ENCODE measurements around the gene NRF1.

The NRF1 gene

GRCh38 chr7:129680400-129680799, 68.9 kb downstream of the NRF1 start:
- DNase-seq (ENCODE audit: low read depth), result no peak
- no peak for TF ChIP-seq CTCF (IDR thresholded peaks at IDR 0.05; ENCODE audit: insufficient read depth, low read depth, low read length, missing control alignments)

GRCh38 chr7:129684777-129685176, 73.3 kb downstream of the NRF1 start:
- no peak for TF ChIP-seq CTCF (IDR thresholded peaks at IDR 0.05; ENCODE audit: insufficient read depth, low read depth, low read length, missing control alignments)

More at GRCh38 chr7:129680400-129680799, 68.9 kb downstream of the NRF1 start:
- H3K4me3 ChIP-seq (ENCODE audit: low read depth, low read length), result no peak overlapping the region

GRCh38 chr7:129686063-129686462, 74.5 kb downstream of the NRF1 start:
- no peak overlapping the region for H3K4me3 ChIP-seq (ENCODE audit: low read depth, low read length)
- no peak for DNase-seq (ENCODE audit: low read depth)
- no peak for TF ChIP-seq CTCF (IDR thresholded peaks at IDR 0.05; ENCODE audit: insufficient read depth, low read depth, low read length, missing control alignments)

More at GRCh38 chr7:129684777-129685176, 73.3 kb downstream of the NRF1 start:
- no peak overlapping the region for H3K4me3 ChIP-seq (ENCODE audit: low read depth, low read length)
- no peak for DNase-seq (ENCODE audit: low read depth)

GRCh38 chr7:129688503-129689222, 77.1 kb downstream of the NRF1 start:
- no peak for TF ChIP-seq CTCF (IDR thresholded peaks at IDR 0.05; ENCODE audit: insufficient read depth, low read depth, low read length, missing control alignments)
- no peak overlapping the region for H3K4me3 ChIP-seq (ENCODE audit: low read depth, low read length)
- DNase-seq (ENCODE audit: low read depth), result no peak

GRCh38 chr7:129689995-129690581, 78.6 kb downstream of the NRF1 start:
- no peak for DNase-seq (ENCODE audit: low read depth)
- no peak overlapping the region for H3K4me3 ChIP-seq (ENCODE audit: low read depth, low read length)
- no peak for TF ChIP-seq CTCF (IDR thresholded peaks at IDR 0.05; ENCODE audit: insufficient read depth, low read depth, low read length, missing control alignments)

- no peak overlapping the region for H3K4me3 ChIP-seq (ENCODE audit: low read depth, low read length)
- no peak for DNase-seq (ENCODE audit: low read depth)
- TF ChIP-seq CTCF (IDR thresholded peaks at IDR 0.05; ENCODE audit: insufficient read depth, low read depth, low read length, missing control alignments), result no peak
Observed at GRCh38 chr7:129690701-129691100, 79.2 kb downstream of the NRF1 start.
